Activated CD8-positive, alpha-beta memory T cell treated with anti-CD3 and anti-CD28 coated beads for 1 hour (primary cell): ENCODE measurements around the gene CBR1.
A peak's percentile ranks its signal among the peaks of the same experiment; 100 is the strongest.
"Not testable (repeated sequence)": the region's sequence is repeated elsewhere in the genome, so short reads cannot be mapped to it uniquely, and the experiment has no call there.

Experiments
- DNase-seq, 2 donors: peaks; one replicate each; pipeline ENCODE4 v3.0.0-alpha.2; 2020; ENCODE audit warnings: low read depth in 1 of 2; ENCODE audit errors: extremely low read depth in 1 of 2

CBR1 gene

DNA sequence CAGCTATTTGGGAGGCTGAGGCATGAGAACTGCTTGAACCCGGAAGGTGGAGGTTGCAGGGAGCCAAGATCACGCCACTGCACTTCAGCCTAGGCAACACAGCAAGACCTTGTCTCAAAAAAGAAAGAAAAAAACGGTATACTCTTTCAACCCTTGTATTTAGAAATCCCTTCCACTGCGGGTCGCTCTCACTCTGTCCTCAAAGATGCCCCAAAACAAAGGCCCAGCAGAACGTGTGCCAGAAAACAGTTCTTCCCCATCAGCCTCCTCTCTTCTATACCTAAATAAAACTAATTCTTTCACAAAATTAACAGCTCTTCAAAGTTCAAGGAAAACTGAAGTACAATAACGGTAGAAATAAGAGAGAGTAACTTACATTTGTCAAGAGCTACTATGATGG, 22.7 kb upstream of the CBR1 start:
- no peak for DNase-seq

DNA sequence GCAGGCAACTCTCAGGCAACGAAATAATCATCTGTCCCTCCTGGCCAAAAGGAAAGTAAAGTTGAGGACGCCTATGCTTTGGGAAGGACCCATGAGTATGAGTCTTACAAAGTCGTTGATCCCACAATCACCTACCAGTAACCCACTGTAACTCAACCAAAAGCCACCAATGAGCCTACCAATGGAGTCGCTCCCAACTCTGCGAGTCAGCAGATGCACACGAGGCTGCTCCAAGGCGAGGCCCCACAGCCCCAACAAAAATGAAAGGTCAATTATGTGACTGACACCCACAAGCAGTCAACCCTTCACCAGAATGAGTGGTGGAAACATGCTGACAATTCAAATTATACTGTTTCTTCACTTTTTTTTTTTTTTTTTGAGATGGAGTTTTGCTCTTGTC, 21.5 kb upstream of the CBR1 start:
- no peak for DNase-seq

DNA sequence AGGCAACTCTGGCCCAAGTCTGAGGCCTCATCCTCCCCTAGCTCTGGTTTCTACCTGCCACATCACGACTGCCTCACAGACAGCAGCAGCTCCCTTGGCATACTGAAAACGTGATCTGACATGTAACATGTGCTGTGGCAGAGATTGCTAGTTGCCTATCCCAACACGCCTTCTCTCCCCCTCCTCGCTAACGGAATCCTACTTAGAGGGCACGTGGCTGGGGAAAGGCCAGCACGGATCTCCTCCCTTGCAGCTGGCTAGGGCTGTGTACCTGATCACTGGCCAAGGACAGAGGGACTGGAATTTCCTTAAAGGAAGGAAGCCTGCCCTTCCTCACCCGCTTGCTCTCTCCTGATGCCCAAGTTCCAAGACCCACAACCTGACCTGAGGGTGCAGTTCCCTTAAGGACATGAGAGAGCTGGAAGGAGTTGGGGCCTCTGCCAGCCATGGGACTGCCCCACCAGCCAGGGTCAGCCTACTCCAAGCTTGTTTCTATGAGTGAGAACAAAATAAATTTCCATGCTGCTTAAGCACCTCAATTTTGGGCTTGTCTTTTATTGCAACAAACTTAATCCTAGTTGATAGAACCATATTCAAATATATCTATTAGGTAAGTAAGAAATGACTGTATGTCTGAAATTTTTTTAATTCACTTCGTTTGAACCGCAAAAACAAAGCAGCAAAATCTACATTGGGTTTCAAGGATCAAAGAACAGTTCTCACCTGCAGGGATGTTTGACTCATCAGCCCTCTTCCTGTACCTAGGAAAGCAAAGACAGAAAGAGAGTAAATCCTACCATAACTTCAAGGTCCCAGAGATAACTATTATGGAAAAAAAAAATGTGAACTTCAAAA, 16.7 kb upstream of the CBR1 start:
- no peak for DNase-seq

DNA sequence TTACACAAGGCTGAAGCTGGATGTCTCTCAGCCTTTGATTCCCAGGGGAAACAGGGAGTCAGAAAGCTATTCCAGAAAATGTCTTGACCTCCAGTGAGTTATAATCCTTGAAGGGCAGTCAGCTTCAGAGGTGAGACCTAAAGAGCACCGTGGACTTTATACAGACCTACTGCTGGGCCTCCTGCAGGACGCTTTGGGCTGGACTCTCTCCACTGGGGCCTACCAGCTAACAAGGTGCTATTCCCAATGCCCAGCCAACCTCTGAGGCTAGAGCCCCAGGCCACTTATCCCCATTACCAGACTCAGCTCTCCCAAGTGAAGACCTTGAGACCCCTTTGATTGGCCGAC, 16.1 kb upstream of the CBR1 start:
- DNase-seq: no peak

DNA sequence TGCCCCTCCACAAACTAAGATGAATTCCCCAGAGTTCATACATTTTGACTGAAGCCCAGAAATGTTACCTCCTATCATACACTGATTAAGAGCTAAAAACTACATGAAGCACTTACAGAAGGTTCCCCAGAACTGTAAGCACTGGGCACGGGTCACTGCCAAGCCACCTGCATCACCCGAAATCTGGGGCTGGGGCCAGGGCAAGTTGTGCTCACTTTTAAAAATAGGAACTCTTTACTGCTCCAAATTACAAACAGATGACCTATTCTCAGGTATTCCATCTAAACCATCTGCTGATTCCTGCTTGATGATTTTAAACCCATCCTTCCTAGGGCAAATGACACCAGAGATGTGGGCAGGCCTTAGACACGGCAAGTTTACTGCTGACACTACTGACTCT, 14.3 kb upstream of the CBR1 start:
- no peak for DNase-seq

- no peak for DNase-seq
These were observed 10.0 kb upstream of the CBR1 start for GRCh38 chr21:36059823-36060158.

GRCh38 chr21:36060159-36060921, 9.5 kb upstream of the CBR1 start, which contains the start of gene SETD4:
Gene SETD4, minus strand, starts transcription at chr21:36060526. Its CDS starts 1,638 bp downstream, at chr21:36058888.
- peak; percentile 80 to 91 for DNase-seq

DNA sequence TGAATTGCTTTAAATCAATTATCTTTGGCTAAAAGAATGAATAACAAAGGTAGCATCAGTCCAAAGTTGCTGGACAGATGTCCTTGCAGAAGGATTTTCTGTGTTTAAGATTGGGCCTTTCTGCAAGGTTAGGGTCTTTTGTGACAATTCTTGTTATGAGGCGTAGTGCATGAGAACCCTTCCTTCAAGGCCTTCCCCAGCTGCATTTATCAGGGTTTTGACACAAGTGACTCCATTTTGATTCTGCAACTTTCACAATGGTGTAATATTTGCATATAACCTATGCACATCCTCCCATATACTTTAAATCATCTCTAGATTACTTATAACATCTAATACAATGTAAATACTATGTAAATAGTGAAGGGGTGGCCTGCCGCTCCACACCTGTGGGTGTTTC, 8.4 kb upstream of the CBR1 start:
- no peak for DNase-seq

DNA sequence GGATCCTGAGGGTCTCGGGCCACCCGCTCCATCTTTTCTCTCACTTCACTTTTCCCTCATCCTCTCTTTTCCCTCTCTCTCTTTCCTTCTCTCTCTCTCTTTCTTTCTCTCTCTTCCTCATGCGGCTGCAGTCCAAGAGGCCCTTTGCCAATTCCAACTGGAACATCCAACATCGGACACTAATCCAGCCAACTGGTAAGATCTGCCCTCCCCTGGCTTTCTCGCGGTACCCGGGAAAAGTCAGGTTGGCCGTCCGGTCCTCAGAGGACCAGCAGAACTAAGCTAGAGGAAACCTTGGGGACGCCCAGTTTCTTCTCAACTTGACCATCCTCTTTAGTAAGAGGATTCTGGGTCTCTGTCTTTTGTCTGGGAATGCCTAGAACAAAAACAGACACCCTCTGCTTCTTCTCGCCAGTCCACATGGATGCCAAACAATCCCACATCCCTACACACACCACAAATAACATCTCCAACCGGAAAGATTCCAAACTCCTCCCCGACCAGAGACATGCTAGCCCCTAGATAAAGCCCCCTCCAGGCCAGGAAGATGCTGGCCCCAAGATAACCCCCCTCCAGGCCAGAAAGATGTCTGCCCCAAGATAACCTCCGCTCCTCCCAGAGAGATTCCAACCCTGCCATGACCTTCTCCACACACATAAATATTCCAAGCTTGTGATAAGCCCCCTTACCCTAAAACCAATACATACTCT, 6.3 kb upstream of the CBR1 start:
- DNase-seq: no peak

DNA sequence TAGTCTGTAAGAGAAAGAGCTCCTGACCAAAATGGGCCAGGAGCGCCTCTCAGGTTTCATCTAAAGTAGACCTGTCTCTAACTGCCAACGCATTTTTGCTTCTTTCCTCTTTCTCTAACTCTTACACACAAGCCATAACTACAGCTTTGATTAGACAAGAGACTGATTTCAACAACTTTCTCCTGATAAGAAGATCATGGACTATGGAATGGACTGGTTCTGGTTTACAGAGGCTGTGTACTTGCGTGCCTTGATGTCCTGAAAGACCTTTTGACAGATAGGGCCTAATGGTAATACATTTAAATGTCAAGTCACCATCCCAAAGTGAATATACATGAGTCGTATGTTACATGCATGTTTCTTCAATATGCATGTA, 5.8 kb upstream of the CBR1 start:
- no peak for DNase-seq

- DNase-seq: no peak
These were observed 4.3 kb upstream of the CBR1 start for GRCh38 chr21:36065497-36066036.

DNA sequence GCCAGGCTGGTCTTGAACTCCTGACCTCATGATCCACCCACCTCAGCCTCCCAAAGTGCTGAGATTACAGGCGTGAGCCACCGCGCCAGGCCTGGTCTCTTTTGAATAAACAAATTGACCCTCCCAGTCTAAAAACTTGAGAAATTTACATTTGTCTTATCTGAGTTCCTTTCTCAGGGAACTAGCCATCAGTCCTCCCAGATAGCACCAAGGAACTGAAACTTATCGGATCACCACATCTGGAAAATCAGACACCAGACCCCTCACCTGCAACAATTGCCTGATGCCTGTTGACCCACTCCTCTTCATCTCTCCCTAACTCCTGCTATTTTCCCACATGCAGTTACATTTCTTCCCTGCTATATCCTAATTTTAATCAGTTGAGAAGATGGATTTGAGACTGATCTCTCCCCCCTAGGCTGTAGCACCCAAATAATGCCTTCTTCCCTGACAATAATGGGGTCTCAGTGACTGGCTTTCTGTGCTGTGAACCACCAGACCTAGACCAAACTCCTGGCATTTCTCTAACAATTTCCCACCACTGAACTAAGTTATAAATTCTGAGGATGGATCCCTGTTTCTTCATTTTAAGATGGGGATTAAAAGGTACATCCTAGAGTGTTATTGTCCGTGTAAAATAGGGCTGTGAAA, 951 bp upstream of the CBR1 start:
- no peak for DNase-seq

DNA sequence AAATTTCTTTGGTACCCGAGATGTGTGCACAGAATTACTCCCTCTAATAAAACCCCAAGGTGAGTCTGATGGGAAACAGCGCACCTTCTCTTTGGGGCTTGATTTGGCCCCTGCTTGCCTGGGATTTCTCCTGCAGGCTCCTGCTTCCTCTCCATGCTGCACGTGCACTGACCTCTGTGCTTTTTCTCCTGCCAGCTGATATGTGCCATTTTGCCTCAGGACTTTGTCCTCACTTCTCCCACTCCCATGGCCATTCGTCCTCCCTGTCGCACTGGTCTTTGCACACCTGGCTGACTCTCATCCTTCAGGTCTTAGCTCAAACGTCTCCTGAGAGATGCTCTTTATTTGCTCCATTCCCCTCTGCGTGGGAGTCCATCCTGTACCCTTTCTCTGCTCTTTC, 1.2 kb downstream of the CBR1 start:
- no peak for DNase-seq

GRCh38 chr21:36072453-36073162, 2.8 kb downstream of the CBR1 start:
- no peak for DNase-seq

GRCh38 chr21:36073181-36073580, 3.4 kb downstream of the CBR1 start:
- DNase-seq: no peak

DNA sequence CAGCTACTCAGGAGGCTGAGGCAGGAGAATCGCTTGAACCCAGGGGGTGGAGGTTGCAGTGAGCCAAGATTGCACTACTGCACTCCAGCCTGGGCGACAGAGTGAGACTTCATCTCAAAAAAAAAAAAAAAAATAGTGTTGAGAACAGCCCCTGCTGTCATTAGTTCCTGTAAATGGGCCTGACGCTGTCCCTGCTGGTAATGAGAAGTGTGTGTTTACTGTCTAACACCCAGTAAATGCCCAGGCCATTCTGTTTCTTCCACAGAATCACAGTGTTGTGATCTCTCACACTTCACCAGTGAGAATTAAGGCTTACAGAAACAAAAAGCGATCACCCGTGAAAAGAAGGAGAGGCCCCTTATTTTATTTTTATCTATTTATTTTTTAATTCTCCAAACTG, 4.1 kb downstream of the CBR1 start:
- DNase-seq: not testable (repeated sequence)

DNA sequence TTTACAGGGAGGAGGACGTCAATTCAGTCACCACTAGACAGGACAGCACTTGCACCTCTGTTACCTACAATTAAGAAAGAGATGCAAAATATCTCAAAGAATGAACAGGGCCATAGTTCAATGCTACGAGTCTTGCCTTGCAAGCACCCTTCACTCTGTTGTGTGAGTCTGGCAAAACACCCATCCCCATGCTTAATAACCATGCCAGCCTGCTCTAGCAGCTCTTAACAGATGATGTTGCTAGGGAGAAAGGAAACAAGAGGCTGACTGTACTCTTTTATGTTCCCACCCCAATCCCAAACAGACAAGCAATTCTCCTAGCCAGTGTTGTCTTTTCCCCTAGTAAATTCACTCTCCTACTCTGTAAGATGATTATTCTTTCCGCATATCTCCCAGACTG, 5.3 kb downstream of the CBR1 start:
- no peak for DNase-seq

- DNase-seq: no peak
These were observed 6.1 kb downstream of the CBR1 start for GRCh38 chr21:36075953-36076352.

DNA sequence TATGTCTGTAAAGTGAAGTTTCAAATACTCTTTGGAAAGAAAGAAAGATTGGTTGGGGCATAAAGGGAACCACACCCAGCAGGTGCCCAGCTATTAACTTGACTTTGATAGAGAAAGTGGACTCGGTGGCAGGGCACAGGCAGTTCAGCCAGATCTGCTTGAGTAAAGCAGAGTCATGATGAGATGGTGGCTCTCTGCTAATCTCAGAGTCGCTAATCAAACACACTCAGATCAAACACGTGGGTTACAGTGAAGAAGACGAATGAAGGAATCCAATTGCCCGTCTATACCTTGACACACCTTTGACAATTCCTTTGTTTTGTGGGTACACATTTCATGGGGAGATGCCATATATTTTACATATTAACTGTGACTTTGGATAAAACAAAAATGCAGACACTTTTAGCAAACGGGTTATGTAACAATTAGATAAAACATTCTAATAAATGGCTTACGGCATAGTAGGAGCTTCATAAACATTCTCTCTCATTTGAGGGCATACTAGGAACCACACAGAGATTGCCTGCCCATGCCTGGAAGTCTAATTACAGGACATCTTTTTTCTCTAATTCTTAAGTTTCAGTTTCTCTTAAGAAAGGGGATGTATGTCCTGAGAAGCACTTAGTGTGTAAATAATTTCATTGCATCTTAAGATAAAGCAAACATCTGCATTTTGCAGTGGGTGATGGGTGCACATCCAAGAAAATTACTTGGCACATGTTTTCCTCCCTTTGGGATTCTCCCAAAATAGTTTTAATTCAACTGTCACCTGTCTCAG, 7.2 kb downstream of the CBR1 start:
- no peak for DNase-seq

GRCh38 chr21:36077758-36078157, 7.9 kb downstream of the CBR1 start:
- no peak for DNase-seq
